ENCODE measurements around the gene PLA2G4F. TPM values are rescaled to one million over a fixed set of nuclear protein-coding genes. Genes with fewer than 3 reads are reported as not detected.

The PLA2G4F gene
- total RNA-seq, 4 donors from 2014 or later, result not detected

GRCh38 chr15:42128476-42128875 lies 28.0 kb downstream of the PLA2G4F start:
- ATAC-seq (ENCODE audit: low FRiP score), result no peak
- DNase-seq (ENCODE audit: low spot score), result no peak
- TF ChIP-seq CTCF (IDR thresholded peaks at IDR 0.05), result no peak

- ATAC-seq (ENCODE audit: low FRiP score), result no peak
- TF ChIP-seq CTCF (IDR thresholded peaks at IDR 0.05), result no peak
- DNase-seq (ENCODE audit: low spot score), result no peak
These were observed 32.9 kb downstream of the PLA2G4F start for GRCh38 chr15:42123546-42123945.

- no peak for DNase-seq (ENCODE audit: low spot score)
- no peak for TF ChIP-seq CTCF (IDR thresholded peaks at IDR 0.05)
- ATAC-seq (ENCODE audit: low FRiP score), result no peak
These were observed 34.8 kb downstream of the PLA2G4F start for GRCh38 chr15:42121682-42122081.

GRCh38 chr15:42121021-42121420 lies 35.4 kb downstream of the PLA2G4F start:
- DNase-seq (ENCODE audit: low spot score) (no peak), ATAC-seq (ENCODE audit: low FRiP score) (no peak)
- TF ChIP-seq CTCF (IDR thresholded peaks at IDR 0.05), result no peak

GRCh38 chr15:42120285-42120684 lies 36.2 kb downstream of the PLA2G4F start:
- TF ChIP-seq CTCF (IDR thresholded peaks at IDR 0.05), result no peak
- ATAC-seq (ENCODE audit: low FRiP score) (no peak), DNase-seq (ENCODE audit: low spot score) (no peak)

- no peak for ATAC-seq (ENCODE audit: low FRiP score)
- no peak for TF ChIP-seq CTCF (IDR thresholded peaks at IDR 0.05)
- no peak for DNase-seq (ENCODE audit: low spot score)
These were observed 37.0 kb downstream of the PLA2G4F start for GRCh38 chr15:42119446-42119760.

GRCh38 chr15:42118650-42119445 lies 37.6 kb downstream of the PLA2G4F start:
- ATAC-seq (ENCODE audit: low FRiP score), result peak; percentile 48

More at GRCh38 chr15:42118650-42119445, 37.6 kb downstream of the PLA2G4F start:
- no peak for TF ChIP-seq CTCF (IDR thresholded peaks at IDR 0.05)
- no peak for DNase-seq (ENCODE audit: low spot score)

All from omental fat pad (tissue), 4 donors.